ENCODE data around the gene NAALADL1.

NAALADL1 gene

DNA sequence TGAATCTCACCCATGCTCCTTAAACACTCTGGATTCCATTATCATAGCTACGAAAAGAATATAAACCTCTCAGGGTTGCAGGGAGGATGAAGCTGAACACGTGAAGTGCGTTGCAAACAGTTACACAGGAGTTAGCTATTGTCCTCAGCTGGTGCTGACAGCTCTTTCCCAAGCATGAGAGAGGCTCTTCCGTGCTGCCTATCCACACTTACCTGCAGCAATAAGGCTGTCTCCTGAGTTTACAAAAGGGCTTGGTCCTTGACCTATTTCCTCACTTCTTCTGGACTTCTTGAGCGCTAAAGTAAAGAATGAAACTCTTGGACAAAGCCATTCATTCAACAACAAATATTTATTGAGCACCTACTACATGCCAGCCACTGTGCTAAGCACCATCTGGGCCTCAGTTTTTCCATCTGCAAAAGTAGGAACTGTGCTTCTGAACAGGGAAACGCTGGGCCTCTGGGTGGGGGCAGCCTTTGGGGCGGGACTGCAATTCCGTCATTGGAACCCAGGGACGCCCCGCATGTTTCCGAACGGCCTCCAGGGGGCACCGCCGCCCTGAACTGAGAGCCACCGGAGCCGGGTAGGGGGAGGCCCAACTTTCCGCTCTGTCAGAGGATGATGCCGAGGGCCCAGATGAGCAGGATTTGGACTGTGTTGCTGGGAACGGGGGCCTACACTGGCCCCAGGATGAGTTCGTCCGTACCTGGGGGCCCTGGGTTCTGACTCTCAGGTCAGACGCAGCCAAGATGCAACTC lies 45.0 kb downstream of the NAALADL1 start (continued):
- TF ChIP-seq, protein P1, sequence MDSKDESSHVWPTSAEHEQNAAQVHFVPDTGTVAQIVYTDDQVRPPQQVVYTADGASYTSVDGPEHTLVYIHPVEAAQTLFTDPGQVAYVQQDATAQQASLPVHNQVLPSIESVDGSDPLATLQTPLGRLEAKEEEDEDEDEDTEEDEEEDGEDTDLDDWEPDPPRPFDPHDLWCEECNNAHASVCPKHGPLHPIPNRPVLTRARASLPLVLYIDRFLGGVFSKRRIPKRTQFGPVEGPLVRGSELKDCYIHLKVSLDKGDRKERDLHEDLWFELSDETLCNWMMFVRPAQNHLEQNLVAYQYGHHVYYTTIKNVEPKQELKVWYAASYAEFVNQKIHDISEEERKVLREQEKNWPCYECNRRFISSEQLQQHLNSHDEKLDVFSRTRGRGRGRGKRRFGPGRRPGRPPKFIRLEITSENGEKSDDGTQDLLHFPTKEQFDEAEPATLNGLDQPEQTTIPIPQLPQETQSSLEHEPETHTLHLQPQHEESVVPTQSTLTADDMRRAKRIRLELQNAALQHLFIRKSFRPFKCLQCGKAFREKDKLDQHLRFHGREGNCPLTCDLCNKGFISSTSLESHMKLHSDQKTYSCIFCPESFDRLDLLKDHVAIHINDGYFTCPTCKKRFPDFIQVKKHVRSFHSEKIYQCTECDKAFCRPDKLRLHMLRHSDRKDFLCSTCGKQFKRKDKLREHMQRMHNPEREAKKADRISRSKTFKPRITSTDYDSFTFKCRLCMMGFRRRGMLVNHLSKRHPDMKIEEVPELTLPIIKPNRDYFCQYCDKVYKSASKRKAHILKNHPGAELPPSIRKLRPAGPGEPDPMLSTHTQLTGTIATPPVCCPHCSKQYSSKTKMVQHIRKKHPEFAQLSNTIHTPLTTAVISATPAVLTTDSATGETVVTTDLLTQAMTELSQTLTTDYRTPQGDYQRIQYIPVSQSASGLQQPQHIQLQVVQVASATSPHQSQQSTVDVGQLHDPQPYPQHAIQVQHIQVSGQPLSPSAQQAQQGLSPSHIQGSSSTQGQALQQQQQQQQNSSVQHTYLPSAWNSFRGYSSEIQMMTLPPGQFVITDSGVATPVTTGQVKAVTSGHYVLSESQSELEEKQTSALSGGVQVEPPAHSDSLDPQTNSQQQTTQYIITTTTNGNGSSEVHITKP (tag by site-specific recombination; IDR thresholded peaks at IDR 0.05): peak; percentile 67
- no peak for TF ChIP-seq ZNF521 (tag by site-specific recombination; IDR thresholded peaks at IDR 0.05)
- TF ChIP-seq ZNF561 (tag by site-specific recombination; IDR thresholded peaks at IDR 0.05; ENCODE audit: borderline replicate concordance): peak; percentile 29; the same call in 1 of the 2 replicates
- TF ChIP-seq ZNF664 (tag by site-specific recombination; IDR thresholded peaks at IDR 0.05): peak; percentile 95
- no peak for TF ChIP-seq ZNF138 (tag by site-specific recombination; IDR thresholded peaks at IDR 0.05; ENCODE audit: borderline replicate concordance)
- TF ChIP-seq, protein P2, sequence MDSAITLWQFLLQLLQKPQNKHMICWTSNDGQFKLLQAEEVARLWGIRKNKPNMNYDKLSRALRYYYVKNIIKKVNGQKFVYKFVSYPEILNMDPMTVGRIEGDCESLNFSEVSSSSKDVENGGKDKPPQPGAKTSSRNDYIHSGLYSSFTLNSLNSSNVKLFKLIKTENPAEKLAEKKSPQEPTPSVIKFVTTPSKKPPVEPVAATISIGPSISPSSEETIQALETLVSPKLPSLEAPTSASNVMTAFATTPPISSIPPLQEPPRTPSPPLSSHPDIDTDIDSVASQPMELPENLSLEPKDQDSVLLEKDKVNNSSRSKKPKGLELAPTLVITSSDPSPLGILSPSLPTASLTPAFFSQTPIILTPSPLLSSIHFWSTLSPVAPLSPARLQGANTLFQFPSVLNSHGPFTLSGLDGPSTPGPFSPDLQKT (IDR thresholded peaks at IDR 0.05; ENCODE audit: borderline replicate concordance, low read depth, low read length): no peak
- no peak for TF ChIP-seq ZNF292 (tag by site-specific recombination; IDR thresholded peaks at IDR 0.05; ENCODE audit: borderline replicate concordance, low read depth)
- no peak for TF ChIP-seq RBAK (tag by site-specific recombination; IDR thresholded peaks at IDR 0.05)
- no peak for TF ChIP-seq ZNF404 (tag by site-specific recombination; IDR thresholded peaks at IDR 0.05)
- TF ChIP-seq ZNF19 (tag by site-specific recombination; IDR thresholded peaks at IDR 0.05; ENCODE audit: low read depth): no peak
- no peak for TF ChIP-seq ZBTB1 (tag by site-specific recombination; IDR thresholded peaks at IDR 0.05)
- no peak for TF ChIP-seq ZFP3 (tag by site-specific recombination; IDR thresholded peaks at IDR 0.05; ENCODE audit: low read depth)
- no peak for TF ChIP-seq ZNF266 (tag by site-specific recombination; IDR thresholded peaks at IDR 0.05; ENCODE audit: low read depth)
- TF ChIP-seq ZBTB6 (tag by site-specific recombination; IDR thresholded peaks at IDR 0.05): no peak
- no peak for TF ChIP-seq ZNF626 (tag by site-specific recombination; IDR thresholded peaks at IDR 0.05)
- 0 out of 2 replicates have a peak, but pooled peaks have one; percentile 10 for TF ChIP-seq ZNF184 (tag by site-specific recombination; IDR thresholded peaks at IDR 0.05)
- TF ChIP-seq, protein P3, sequence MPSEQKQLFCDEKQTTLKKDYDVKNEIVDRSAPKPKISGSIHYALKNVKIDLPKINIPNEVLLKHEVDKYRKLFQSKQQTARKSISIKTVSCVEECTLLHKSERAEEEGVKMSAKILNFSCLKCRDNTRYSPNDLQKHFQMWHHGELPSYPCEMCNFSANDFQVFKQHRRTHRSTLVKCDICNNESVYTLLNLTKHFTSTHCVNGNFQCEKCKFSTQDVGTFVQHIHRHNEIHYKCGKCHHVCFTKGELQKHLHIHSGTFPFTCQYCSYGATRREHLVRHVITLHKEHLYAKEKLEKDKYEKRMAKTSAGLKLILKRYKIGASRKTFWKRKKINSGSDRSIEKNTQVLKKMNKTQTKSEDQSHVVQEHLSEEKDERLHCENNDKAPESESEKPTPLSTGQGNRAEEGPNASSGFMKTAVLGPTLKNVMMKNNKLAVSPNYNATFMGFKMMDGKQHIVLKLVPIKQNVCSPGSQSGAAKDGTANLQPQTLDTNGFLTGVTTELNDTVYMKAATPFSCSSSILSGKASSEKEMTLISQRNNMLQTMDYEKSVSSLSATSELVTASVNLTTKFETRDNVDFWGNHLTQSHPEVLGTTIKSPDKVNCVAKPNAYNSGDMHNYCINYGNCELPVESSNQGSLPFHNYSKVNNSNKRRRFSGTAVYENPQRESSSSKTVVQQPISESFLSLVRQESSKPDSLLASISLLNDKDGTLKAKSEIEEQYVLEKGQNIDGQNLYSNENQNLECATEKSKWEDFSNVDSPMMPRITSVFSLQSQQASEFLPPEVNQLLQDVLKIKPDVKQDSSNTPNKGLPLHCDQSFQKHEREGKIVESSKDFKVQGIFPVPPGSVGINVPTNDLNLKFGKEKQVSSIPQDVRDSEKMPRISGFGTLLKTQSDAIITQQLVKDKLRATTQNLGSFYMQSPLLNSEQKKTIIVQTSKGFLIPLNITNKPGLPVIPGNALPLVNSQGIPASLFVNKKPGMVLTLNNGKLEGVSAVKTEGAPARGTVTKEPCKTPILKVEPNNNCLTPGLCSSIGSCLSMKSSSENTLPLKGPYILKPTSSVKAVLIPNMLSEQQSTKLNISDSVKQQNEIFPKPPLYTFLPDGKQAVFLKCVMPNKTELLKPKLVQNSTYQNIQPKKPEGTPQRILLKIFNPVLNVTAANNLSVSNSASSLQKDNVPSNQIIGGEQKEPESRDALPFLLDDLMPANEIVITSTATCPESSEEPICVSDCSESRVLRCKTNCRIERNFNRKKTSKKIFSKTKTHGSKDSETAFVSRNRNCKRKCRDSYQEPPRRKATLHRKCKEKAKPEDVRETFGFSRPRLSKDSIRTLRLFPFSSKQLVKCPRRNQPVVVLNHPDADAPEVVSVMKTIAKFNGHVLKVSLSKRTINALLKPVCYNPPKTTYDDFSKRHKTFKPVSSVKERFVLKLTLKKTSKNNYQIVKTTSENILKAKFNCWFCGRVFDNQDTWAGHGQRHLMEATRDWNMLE (tag by site-specific recombination; conservative IDR thresholded peaks at IDR 0.05; ENCODE audit: low read depth): no peak
- no peak for TF ChIP-seq FEZF1 (tag by site-specific recombination; IDR thresholded peaks at IDR 0.05)
- 0 out of 2 replicates have a peak, but pooled peaks have one; percentile 29 for TF ChIP-seq YY1 (tag by site-specific recombination; IDR thresholded peaks at IDR 0.05)
- no peak for TF ChIP-seq ZBTB20 (tag by site-specific recombination; IDR thresholded peaks at IDR 0.05)
- TF ChIP-seq SETDB1 (IDR thresholded peaks at IDR 0.05; ENCODE audit: insufficient read length, low read length): no peak
- TF ChIP-seq ZNF692 (tag by site-specific recombination; IDR thresholded peaks at IDR 0.05): no peak
- TF ChIP-seq KLF9 (tag by site-specific recombination; IDR thresholded peaks at IDR 0.05; ENCODE audit: low read depth): peak; percentile 48; the same call in 1 of the 2 replicates
- no peak for TF ChIP-seq ZNF169 (tag by site-specific recombination; IDR thresholded peaks at IDR 0.05)
- TF ChIP-seq, protein P4, sequence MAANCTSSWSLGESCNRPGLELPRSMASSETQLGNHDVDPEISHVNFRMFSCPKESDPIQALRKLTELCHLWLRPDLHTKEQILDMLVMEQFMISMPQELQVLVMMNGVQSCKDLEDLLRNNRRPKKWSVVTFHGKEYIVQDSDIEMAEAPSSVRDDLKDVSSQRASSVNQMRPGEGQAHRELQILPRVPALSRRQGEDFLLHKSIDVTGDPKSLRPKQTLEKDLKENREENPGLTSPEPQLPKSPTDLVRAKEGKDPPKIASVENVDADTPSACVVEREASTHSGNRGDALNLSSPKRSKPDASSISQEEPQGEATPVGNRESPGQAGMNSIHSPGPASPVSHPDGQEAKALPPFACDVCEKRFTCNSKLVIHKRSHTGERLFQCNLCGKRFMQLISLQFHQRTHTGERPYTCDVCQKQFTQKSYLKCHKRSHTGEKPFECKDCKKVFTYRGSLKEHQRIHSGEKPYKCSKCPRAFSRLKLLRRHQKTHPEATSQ (tag by site-specific recombination; IDR thresholded peaks at IDR 0.05): 0 out of 2 replicates have a peak, but pooled peaks have one; percentile 30
- TF ChIP-seq ZFHX2 (tag by site-specific recombination; conservative IDR thresholded peaks at IDR 0.05): no peak

Measured in HEK293 (cell line).